ENCODE results near the gene SPOUT1. TPM values are rescaled to one million over a fixed set of nuclear protein-coding genes. Genes with fewer than 3 reads are reported as not detected.

The SPOUT1 gene
- total and polyA plus RNA-seq, 2 of the 13 experiments (the other 11 are each of a cell fraction or from before 2014, with no cell fraction given), result 39.0 to 45.8 TPM

GRCh38 chr9:128771745-128772519 is 57.7 kb downstream of the SPOUT1 start, which contains the start of gene ZER1 (continued):
- peak; percentile 73 for TF ChIP-seq ZBTB40 (IDR thresholded peaks at IDR 0.05)
- TF ChIP-seq ZBTB40 (CRISPR knock-in tag; IDR thresholded peaks at IDR 0.05), result peak; percentile 64; the same call in 1 of the 2 replicates
- TF ChIP-seq ZNF878 (CRISPR knock-in tag; IDR thresholded peaks at IDR 0.05), result peak; percentile 83; the same call in 1 of the 2 replicates
- peak; percentile 91 for TF ChIP-seq XRCC5 (optimal IDR thresholded peaks at IDR 0.05; ENCODE audit: low read length)
- TF ChIP-seq ZNF335 (CRISPR knock-in tag; IDR thresholded peaks at IDR 0.05), result no peak
- peak; percentile 80; the same call in 1 of the 2 replicates for TF ChIP-seq ARNT2 (CRISPR knock-in tag; IDR thresholded peaks at IDR 0.05; ENCODE audit: low read depth)
- TF ChIP-seq GATAD1 (CRISPR knock-in tag; IDR thresholded peaks at IDR 0.05), result peak; percentile 96
- TF ChIP-seq IKZF4 (CRISPR knock-in tag; IDR thresholded peaks at IDR 0.05; ENCODE audit: borderline replicate concordance, low read depth, not compliant biosample characterization), result peak; percentile 55
- peak; percentile 85 for TF ChIP-seq ZNF350 (CRISPR knock-in tag; IDR thresholded peaks at IDR 0.05; ENCODE audit: borderline replicate concordance, low read depth)
- TF ChIP-seq CBX1 (IDR thresholded peaks at IDR 0.05; ENCODE audit: low read depth), result no peak
- peak; percentile 74 for TF ChIP-seq ATF7-NPFF (CRISPR knock-in tag; IDR thresholded peaks at IDR 0.05; ENCODE audit: low read depth)
- TF ChIP-seq ZNF792 (CRISPR knock-in tag; IDR thresholded peaks at IDR 0.05), result peak; percentile 95
- TF ChIP-seq ZNF776 (CRISPR knock-in tag; IDR thresholded peaks at IDR 0.05), result 0 out of 2 replicates have a peak, but pooled peaks have one; percentile 33
- TF ChIP-seq ZNF142 (CRISPR knock-in tag; IDR thresholded peaks at IDR 0.05), result peak; percentile 50; the same call in 1 of the 2 replicates
